HG03342 (cell line): ENCODE data around the gene KRTAP10-3.

Experiments
- ATAC-seq: cut with Tn5 transposase; IDR thresholded peaks from one replicate; pipeline ENCODE4 v1.9.1; 2021; ENCODE audit warnings: mild to moderate bottlenecking, moderate library complexity; ENCODE audit not compliant: unreplicated experiment

The KRTAP10-3 gene

DNA sequence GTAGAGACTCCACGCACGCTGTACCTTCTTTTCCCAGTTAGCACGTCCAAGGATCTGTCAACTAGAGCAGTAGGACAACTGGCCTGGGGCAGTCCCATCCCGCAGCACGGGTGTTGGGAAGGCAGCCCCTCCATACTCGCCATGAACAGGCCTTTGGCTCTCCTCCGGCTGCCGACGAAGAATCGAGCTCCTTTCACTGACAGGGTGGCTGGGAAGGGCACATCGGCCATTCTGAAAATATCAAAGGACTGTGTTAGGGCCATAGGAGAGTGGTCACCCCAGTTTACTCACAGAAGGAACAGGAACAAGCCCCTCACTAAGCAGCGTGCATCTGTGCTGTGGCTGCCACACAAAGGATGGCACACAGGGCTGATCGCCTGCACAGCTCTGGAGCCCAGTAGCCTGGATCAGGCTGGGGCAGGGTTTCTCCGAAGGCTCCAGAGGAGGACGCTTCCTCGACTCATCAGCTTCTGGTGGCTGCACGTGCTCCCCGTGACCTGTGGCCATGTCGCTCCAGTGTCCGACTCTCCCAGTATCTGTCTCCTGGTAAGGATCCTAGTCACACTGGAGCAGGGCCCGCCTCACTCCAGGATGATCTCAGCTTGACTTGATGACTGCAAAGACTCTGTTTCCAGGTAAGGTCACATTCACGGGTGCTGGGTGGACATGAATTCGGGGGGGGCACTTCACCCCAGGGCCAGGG, 27.5 kb downstream of the KRTAP10-3 start:
- ATAC-seq = no peak

DNA sequence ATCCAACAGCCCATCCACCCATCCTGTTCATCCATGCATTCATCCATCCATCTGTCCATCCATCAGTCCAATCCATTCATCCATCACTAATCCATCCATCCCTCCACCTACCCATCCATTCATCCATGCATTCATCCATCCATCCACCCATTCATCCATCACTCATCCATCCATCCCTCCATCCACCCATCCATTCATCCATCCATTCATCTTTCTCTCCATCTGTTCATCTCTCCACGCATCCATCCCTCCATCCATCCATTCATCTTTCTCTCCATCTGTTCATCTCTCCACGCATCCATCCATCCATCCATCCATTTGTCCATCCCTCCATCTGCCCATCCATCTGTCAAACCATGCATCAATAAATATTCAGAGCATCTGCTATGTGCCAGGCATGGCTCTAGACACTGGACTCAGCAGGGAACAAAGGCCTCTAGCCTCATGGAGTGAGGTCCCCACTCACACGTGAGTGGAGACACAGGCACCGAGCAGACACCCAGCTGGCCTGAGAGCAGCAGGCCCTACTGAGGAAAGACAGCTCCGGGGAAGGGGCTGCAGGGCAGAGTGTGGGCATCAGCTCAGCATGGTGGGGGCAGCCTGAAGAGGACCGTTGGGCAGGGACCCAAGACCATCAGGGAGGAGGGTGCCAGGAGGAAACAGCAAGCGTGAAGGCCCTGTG, 28.2 kb downstream of the KRTAP10-3 start:
- ATAC-seq = no peak

DNA sequence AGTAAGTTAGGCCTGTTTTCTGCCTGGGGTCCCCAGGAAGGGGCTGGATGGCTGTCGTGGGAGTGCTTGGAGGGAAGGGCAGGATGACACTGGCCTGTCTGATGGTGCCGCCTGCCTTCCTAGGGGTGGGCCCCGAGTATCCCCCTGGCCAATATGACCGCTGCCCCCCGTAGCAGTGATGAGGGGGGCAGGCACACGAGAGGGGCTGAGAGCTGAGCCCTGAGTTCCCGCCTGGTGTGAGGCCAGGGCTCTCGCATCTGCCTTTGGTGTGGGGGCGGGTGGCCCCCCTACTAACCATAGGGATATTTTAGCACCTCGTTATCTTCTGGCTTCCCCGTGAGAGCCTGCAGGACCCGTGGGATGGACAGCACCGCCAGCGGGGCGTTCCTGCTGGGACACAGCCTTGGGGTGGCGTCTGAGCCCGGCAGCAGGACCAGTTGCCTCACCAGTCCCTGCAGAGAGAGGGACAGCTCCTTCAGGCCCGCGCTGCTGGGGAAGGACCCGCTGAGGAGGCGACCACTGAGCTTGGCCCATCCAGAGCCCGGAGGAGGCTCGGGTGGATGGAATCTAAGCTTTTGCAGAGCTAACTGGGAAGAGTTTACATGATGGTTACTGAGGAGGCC, 29.0 kb downstream of the KRTAP10-3 start:
- no peak for ATAC-seq

DNA sequence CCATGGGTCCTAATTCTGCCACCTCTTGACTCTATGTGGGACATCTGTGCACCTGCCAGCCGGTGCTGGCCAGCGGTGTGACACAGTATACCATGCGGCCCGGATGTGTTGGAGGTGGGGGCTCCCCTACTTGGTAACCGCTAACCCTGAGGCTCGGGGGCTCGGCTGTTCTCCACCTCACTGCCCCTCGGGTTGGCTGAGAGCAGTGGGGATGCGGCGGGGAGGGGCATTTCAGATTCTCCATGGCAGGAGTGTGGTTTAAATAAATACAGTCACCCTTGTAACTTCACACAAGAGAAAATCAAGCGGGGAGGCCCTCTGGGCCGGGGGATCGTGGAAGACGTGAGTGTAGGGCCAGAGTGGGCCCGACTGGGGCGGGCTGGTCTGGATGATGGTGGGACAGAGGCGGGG, 29.6 kb downstream of the KRTAP10-3 start:
- no peak for ATAC-seq

DNA sequence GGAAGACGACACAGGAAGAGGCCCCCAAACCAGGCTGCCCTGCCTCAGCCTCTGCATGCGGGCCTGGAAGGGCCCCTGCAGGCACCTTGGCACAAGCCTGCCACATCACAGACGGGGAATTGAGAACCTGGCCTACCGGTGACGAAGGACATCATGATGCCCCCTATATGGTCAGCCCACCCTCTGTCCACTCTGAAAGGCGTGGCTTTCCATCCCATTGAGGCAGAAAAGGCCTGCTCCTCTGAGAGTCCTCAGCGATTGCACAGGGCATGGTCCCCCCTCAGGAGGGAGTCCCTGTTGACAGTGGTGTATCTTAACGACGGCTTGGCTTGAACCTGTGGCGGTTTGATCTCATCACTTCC, 30.0 kb downstream of the KRTAP10-3 start:
- ATAC-seq = no peak

DNA sequence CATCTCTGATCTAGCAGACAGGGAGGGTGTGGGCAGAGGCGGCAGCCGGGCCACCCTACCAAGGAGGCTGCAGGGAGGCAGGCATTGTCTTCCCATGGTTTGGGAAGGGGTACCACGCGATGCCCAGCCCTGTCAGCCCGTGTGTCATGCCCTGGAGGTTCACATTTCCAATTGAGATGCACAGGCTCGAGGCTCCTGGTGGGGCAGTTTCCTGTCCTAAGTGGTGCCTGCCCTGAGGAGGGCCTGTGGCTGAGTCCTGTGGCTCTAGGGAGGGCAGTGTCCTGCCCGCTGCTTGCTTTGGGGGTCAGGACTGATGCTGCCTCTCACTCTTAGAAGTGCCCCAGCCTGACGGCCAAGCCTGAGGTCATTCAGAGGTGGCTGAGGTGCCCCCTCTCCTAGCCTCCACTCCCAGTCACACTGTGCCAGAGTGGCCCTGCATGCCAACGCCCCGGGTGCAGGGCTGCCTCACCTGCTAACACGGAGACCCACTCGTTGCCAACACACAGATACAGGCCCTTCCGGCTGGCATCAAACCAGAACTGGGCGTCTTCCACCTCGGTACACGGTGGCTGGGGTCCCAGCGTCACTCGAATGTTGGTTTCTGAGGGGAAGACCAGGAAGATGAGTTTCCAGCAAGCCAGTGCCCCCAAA, 30.5 kb downstream of the KRTAP10-3 start:
- no peak for ATAC-seq

DNA sequence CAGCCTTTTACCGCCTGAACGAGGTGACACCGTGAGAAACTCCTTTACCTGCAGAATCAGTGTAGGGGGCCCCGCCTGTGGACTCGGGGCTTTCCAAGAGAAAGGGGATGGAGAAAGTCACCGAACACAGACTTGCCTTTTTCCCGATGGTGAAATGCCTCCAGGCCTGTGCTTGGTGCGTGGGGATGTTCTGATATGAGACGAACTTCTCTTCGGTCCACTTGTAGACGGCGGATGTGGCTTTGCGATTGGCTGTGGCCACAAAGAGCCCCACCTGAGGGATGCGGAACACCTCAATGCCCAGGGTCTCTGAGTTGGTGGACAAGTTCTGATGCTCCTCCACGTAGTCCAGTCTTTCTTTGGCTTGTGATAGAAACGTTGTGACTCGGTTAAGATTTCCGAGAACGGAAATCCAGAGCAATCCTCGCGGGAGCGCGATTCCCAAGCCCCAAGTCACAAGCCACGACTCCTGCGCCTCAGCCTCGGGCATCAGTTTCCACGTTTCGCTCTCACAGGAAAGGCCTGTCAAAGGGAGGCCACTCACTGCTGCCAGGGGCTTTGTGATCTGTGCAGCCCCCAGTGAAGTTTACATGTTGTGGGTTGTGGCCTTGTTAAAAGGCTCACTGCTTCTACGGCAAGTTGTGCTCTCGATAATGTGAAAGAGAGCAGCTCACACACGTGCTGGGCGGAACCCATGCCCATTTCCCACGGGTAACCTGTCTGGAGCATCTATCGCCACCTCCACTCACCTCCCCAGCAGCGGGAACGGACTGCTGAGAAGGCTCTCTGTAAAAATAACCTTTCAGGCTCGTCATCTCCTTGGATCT, 31.2 kb downstream of the KRTAP10-3 start:
- no peak for ATAC-seq

DNA sequence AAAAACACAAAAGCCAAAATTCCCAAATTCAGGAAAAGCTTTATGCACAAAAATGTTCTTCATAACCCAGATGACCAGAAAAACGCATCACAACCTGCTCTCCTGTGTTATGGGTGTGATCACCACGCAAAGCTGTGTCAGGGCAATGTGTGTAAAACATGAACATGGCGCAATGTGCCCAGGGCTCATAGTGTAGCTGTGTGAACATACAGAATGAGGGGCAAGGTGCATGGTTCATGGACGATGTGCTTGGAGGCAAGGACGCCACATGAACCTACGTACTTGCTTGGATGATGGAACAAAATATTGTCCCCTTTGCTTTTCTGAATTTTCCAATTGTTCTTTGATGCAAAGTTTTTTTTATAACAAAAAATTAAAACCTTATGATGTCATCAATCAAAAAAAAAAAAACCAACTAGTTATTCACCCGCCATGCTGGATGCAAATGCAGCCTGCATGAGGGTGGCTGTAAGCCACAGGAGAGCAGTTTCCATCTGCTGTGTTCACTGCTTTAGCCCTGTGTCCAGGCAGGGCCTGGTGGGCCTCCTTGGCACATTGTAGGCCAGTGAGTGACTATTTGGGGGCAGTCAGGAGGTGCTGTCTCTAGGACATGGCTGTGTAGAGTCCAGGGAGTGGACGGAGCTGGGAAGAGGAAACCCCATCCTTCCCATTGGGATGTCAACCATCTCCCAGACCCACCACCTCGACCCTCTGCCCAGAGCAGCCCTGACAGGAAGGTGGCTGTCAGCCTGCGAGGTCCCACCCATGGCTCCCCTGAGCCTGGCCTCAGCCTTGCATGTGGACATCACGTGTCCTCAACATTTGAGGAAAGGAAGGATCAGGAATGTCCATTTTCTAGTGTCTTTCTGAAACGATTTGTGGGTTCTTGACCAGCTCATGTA, 32.2 kb downstream of the KRTAP10-3 start:
- no peak for ATAC-seq

DNA sequence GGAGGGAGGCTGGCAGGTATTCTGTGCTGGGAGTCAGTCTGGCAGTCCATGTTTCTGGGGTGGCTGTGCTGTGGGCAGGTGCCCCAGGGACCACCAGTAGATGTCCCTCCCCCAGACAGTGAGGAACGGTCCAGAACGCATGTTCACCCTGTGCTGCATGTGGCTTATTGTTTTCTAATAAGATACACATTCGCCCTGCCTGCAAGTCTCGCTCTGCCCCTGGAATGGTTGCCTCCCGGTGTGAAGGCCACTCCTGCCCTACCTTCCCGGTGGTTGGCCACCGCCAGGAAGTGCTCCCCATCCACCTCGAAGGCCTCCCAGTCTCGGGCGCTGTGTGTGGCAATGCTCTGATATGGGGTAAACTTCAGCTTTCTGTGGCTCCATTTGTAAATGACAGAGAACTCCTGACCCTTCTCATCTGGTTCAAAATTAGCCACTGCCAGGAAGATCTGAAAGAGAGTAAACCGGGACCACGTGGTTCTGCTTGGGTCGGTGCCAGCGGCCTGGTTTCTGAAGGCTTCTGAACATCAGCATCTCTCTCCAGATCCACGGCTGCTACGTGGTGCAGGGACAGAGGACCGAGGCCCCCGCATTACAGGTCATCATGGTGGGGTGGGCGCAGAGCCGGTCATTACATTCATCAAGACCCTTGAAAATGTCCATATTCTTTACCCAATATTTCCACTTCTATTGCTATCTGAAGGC, 33.1 kb downstream of the KRTAP10-3 start:
- no peak for ATAC-seq

DNA sequence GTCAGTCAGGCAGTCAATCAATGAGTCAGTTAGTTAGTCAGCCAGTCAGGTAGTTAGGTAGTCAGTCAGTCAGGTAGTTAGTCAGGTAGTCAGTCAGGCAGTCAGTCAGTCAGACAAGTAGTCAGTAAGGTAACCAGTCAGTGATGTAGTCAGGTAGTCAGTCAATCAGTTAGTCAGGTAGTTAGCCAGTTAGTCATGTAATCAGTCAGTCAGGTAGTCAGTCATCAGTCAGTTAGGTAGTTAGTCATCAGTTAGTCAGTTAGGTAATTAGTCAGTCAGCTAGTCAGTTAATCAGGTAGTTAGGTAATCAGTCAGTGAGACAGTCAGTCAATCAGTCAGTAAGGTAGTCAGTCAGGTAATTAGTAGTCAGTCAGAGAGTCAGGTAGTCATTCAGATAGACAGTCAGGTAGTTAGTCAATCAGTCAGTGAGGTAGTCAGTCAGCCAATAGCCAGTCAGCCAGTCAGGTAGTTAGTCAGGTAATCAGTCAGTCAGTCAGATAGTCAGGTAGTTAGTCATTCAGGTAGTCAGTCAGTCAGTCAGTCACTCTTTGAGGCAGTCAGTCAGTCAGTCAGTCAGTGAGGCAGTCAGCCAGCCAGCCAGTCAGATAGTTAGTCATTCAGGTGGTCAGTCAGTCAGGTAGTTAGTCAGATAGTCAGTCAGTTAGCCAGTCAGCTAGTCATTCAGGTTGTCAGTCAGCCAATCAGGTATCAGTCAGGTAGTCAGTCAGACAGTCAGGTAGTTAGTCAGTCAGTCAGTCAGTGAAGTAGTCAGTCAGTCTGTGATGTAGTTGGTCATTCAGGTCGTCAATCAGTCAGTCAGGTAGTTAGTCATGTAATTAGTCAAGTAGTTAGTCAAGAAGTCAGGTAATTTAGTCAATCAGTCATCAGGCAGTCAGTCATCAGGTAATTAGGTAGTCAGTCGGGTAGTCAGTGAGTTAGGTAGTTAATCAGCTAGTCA, 33.9 kb downstream of the KRTAP10-3 start:
- ATAC-seq = no peak

DNA sequence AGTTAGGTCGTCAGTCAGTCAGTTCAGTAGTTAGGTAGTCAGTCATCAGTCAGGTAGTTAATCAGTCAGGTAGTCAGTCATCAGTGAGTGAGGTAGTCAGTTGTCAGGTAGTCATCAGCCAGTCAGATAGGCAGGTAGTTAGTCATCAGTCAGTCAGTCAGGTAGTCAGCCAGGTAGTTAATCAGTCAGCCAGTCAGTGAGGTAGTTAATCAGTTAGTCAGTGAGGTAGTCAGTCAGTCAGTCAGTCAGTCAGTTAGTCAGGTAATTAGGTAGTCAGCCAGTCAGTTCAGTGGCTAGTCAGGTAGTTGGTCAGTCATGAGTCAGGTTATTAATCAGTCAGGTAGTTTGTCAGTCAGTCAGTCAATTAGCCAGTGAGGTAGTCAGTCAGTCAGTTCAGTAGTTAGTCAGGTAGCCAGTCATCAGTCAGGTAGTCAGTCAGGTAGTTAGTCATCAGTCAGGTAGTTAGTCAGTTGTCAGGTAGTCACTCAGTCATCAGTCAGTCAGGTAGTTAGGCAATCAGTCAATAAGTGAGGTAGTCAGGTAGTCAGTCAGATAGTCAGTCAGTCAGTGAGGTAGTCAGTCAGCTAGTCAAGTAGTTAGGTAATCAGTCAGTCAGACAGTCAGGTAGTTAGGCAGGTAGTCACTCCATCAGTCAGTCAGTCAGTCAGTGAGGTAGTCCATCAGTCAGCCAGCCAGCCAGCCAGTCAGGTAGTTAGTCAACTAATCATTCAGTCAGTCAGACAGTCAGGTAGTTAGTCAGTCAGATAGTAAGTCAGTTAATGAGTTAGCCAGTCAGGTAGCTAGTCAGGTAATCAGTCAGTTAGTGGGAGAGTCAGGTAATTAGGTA, 34.8 kb downstream of the KRTAP10-3 start:
- ATAC-seq = no peak

DNA sequence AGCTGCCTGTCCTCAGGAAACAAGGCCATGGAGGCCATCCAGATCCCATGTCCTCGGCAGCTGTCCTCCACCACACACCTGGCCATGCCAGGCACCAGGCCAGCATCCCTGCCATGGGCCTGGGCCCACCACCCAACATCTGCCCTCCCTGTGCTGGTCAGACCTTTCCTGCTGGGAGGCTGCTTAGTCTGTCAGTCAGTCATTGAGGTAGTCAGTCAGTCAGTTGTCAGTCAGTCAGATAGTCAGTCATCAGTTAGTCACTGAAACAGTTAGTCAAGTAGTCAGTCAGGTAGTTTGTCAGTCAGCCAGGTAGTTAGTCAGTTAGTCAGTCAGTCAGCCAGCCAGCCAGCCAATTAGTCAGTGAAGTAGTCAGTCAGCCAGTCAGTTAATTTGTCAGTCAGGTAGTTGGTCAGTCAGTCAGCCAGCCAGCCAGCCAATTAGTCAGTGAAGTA, 35.8 kb downstream of the KRTAP10-3 start:
- no peak for ATAC-seq

DNA sequence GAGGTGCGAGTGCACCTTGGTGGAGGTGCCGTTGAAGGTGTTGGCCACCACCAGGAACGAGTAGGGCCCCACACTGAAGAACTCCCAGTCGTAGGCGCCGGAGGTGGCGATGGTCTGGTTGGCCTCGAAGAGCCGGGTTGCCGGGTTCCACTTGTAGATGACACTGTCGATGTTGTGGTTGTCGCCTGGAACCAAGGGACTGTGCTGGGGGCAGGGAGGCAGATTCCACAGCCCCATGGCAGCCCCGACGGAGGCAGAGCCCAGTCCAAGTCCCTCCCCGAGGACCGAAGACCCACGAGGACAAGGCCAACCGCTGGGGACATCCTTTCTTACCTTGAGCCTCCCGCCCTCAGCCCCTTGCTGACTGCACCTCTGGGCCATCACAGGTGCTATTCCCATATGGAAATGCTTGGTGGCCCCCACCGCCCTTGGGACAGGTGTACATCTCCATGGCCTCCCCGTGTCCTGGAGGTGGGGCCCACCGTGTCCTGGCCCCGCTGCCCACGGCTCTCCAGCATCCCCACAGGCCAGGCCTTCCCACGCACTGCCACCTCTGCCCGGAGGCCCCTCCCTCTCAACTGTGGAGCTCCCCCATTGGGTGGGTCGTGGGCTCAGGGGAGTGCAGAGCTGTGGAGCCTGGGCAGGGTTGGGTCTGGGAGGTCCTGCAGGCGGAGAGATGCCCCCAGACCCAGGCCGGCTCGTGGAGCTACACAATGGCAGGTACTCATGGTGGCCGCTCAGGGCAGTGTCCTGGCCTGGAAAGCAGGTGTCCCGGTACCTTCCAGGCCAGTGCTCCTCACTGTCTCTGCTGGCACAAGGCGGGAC, 36.5 kb downstream of the KRTAP10-3 start:
- ATAC-seq = no peak

DNA sequence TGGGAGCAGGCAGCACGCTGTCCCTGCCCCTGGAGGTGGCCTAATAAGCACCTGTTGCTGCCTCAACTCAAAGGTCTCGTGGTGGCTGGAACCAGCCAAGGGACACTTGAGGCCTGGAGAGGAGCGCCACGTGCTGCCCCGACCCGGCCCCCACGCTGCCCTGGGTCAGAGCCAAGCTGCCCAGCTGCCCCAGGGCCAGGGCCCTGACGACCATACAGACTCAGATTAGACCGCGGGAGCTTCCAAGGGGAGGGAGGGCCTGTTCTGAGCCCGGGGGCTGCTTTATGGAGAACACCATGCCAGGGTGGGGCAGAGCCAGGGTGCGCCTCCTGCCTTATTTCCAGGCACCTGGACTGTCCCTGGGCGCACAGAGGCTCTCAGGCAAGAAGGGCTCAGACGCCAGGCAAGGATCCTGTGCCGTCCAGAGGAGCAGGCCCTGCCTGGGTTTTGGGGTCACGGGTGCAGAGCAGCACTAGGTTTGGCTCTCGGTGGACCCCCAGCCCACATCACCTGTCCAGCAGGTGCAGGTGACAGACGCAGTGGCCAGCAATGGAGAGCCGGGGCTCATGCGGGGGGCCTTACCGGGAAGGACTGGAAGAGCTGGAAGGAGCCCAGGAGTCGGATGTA, 37.2 kb downstream of the KRTAP10-3 start:
- ATAC-seq = no peak

DNA sequence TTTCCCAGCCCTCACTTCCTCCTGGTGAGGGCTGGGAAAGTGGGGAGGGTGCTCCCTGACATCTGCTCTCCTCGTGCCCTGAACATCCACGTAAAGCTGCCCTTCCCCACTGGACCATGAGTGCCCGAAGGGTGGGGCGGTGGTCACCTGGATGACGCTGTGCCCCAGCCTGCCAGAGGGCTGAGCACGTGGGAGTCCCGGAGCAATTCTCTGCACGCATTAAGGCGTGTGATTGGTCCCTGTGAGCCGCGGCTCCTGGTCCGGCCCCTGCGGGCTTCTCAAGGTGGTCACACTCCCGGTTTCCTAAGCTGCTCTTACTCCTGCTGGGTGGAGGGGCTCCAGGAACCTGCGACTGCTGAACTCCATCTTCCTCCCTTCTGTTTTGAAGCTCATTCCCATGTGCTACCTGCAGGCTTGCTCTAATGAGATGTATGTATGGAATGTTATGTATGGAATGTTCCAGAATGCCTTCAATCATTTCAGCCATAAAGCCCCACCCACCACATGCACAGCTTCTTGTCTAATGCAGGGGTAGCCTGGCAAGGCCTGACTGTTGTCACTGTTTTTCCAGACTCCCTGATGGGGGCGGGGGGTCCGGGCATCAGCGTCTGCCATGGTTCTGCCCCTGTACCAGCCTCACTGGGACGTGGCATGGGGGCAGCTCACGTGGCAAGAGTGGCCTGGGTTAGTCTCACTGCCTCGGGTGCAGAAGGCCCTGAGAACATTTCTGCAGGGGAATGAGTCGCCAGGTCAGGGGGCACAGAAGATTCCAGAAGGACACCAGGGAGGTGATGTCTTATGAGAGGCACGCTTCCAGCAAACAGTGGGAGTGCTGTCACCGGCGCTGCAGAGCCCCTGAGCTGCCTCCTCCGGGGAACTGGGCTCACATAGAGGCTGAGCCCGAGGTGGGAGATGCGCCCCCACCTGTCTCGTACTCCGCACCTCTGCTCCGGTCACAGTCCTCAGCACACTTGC, 38.0 kb downstream of the KRTAP10-3 start:
- ATAC-seq = no peak
